ENCODE data around the gene SLC16A12.
A peak's percentile ranks its signal among the peaks of the same experiment; 100 is the strongest.
"Not testable (repeated sequence)": the region's sequence is repeated elsewhere in the genome, so short reads cannot be mapped to it uniquely, and the experiment has no call there.

The SLC16A12 gene

GRCh38 chr10:89468191-89468965 is 67.0 kb downstream of the SLC16A12 start:
- no peak for DNase-seq

GRCh38 chr10:89466599-89467035 is 68.8 kb downstream of the SLC16A12 start:
- DNase-seq, result peak; percentile 20

DNA sequence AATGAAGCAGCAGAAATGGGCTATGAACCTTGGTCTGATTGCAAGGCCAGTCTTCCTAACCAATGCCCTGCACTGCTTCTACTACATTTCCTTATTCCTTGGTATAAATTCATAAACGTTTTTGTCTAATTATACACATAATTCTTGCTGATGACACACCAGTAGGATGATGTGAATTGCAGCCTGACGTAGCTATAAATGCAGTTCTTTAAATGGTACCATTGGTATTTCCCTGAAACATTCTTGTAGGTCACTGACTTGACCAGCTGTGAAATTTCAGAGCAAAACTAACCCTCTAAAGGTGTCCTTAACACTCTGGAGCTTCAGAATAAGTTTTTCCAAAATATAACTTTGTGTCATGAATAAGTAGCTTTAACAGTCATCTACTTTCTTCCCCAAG is 70.2 kb downstream of the SLC16A12 start:
- no peak for DNase-seq

DNA sequence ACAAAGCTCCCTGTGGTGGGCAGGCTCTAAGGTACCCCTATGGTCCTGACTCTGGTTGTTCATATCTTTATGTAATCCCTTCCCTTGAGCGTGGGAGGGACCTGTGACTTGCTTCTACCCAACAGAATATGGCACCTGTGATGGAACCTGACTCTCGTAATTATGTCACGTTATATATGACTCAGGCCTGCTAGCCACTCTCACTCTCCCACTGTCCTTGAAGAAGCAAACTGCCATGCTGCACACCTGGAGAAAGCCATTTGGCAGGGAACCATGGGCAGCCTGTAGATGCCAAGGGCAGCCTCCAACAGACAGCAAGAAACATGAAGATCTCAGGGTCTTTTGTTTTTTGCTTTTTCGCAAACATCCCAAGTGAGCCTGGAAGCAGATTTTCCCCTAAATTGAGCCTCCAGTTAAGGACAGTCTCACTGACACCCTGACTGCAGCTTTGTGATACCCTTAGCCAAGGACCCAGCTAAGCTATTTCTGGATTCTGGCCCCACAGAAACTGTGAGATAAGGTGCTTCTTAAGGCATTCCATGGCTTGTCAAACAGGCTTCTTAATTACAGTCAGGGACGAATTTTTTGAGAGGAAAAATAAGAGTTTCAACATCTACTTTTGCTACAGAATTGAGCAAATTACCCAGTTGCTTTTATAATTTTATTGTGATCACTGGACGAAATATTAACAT is 71.4 kb downstream of the SLC16A12 start:
- DNase-seq, result no peak

DNA sequence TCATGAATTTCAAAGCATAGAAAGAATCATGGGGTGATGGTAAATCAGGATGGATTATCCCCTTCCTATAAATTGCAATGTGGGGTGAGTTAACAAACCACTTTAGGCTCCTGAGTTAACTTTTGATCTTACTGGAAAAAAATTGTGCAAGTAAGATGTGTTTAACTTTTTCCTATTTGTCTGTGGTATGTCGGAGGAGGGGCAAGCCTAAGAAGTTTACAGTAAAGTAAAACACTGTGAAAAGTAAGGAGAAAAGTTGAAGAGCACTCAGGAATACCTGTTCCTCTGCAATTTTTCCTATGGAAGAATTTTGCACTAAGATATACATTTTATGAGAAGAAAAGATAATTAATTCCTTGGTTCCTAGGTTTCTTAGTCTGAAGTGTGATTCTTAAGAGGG is 76.6 kb downstream of the SLC16A12 start:
- DNase-seq, result no peak

DNA sequence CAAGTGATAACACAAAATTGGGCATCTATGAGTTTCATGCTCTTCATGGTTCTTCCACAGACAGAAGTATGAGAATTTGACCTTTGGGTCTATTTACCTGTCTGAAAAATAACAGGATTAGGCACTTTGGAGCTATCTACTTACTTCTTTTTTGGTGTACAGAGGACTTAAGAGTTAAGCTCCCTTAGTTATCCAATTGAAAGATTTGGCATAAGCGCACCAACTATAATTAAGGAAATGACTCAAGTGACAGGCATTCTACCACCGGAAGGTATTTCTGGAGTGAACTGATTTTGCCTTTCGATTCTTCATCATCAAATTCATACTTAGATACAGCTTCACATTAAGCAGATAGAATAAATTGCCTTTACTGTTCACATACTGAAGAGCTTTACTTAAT is 77.1 kb downstream of the SLC16A12 start:
- no peak for DNase-seq

DNA sequence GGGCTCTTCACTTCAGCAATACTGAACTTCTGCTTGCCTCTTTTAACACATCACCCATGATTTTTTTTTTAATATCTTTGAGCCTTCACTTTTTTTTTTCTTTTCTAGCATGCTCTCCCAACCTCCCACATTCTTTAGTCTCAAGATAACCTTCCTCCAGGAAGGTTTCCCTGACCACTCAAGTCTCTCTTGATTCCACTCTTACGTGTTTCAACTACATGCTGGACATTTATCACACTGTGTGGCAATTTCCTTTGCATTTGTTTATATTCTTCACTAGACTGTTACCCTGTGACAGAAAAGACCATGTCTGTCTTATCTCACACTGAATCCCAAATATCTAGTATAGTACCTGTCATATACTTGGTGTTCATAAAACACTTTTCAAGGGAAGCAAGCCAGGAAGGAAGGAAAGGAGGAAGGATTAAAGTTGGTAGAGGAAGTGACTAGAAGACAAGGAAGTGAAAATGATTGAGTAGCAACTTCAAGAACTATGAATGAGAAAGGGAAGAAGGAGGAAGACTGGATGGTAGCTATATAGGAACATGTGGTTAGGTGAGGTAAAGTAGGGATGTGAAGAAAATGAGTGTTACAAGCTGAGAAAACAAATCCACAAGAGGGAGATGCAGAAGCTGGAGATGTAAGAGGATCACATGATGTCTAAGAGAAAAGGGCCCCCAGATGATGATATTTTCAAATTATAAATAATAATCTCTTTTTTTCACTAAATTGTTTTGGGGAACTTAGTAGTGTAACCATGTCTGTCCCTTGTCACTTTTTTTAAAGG is 80.6 kb downstream of the SLC16A12 start:
- no peak for DNase-seq

GRCh38 chr10:89452193-89452592 is 83.2 kb downstream of the SLC16A12 start:
- DNase-seq, result no peak

- DNase-seq, result no peak
Measured at GRCh38 chr10:89450901-89451300, 84.5 kb downstream of the SLC16A12 start.

DNA sequence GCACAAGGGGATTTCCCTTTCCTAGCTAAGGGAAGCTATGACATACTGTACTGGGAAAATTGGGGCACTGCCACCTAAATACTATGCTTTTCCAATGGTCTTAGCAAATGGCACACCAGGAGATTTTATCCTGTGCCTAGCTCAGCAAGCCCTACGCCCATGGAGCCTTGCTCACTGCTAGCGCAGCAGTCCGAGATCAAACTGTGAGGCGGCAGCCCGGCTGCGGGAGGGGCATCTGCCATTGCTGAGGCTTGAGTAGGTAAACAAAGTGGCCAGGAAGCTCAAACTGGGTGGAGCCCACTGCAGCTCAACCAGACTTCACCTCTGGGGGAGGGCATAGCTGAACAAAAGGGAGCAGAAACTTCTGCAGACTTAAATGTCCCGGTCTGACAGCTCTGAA is 90.6 kb downstream of the SLC16A12 start:
- not testable (repeated sequence) for DNase-seq

DNA sequence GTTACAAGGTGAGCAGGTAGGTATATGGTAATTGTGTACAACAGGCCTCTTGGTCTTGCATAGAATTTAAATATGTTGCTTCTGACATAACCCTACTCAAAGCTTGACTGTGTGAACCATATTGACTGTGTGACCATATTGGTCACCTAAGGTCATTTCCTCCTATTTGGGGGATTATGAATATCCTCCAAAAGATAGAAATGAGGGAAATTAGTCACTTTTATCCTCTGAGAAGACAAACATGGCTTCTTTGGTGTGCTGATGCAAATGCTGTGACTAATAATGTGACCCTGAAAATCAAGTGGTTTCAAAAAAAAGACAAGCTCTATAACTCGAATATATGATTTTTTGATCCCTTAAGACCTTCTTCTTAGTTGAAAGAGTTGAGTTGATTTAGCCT is 93.1 kb downstream of the SLC16A12 start:
- no peak for DNase-seq

DNA sequence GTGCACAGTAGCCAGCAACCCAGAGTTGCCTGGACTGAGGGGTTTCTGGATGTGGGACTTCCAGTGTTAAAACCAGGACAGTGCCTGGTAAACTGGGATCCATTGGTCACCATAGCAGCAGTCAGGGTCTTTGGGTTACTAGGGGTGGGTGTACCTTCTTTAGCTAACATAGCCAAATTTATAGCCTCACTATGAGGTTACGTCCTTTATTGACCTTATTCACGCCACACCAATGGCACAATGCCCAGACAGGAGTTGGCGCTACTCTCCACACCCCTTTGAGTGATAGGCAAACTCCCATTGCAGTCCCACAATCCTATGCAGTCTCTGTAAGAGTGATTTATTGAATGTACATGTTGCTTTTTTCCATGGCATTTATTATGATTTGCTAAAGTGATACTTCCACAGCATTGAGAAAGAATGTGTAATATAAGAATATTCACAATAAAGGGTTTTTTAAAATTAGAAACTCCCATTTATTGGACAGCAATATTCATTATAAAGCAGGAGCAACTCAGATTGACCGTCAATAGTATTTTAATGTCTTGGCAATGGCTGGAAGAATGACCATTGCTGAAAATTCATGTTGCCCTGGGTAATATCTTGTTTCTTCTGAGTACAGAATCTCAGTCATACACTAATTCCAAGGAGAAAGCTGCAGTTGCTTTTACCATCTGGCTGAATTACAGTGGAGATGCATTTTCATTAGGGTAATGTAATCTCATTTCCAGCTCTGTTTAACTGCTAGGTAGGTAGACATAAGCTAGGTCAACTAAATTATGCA is 95.0 kb downstream of the SLC16A12 start:
- DNase-seq, result no peak

GRCh38 chr10:89438525-89438924 is 96.9 kb downstream of the SLC16A12 start:
- no peak for DNase-seq

DNA sequence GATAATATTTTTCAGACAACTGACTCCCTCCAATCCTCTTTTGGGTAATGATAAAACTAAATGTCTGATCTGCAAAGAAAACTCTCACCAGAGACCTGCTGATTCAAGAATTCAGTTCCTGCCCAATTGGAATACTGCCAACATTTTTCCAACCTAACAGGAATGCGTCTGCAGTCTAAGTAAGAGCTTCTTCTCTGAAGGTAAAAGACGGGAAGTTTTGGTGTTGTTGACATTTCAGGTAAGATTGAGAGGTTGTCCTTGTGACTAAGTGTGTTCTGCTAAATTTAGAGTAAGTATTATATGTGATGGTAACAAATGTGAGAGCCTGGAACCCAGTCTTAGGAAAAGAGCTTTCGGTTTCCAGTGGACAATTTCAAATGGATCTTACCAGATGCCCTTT is 103.4 kb downstream of the SLC16A12 start:
- no peak for DNase-seq

DNA sequence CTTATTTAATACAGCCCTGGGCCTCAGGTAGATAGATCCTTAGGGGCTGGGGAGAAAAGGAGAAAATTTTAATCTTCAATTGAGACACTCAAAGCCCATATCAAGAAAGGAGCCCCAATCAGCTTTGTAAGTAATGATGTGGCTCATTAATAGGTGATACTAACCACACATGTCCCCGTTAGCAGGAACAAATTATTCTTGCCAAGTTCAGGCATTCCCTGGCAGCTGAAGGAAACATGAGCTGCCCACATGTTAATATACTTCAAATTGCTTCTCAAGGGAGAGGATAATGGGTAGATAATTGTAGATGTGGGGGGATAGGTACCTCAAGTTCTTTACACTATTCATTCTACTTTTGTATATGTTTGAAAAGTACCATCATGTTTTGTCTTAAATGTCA is 106.5 kb downstream of the SLC16A12 start:
- no peak for DNase-seq

DNA sequence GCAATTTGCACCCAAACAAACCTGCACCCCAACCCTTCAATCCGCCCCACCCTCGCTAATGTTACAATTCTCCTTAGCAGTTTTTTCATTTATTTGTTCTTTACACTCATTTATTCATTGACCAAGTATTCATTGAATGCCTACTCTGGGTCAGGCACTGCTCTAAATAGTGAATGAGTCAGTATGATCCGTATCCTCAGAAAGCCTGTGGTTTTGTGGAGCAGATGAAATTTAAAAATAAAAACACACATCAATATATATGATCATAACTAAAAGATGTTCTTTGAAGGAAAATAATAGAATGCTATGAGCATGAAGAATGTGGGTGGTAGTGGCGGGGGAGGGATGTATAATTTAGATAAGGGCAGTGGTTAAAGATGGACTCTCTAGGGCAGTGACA is 107.8 kb downstream of the SLC16A12 start:
- DNase-seq, result no peak

DNA sequence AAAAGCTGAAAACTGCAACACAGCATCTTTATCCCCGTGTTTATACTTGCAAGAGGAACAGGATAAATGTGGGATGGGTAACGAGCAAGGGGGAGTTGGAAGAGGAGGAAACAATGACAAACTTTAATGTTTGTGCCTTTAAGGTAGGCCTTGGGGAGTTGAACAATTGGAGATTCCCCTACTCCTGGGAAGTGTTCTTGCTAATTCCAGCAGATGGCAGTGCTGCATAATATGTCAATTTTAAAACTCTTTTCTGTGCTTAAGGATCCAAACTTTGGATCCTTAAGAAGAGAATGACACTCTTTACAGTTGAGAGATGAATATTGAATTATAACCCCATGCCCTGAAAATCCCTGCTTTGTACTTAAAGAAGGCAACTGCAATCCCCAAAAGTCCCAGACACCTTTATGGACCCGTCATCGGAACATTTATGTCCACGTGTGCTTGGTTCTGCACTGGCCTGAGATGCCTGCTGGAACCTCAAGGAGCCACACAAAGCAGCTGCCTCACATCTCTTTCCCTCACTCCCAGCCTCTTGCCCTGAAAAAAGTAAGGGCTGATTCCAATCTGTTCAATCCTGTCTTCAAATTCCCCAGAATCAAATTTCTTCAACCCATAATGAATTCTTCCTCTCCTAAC is 109.0 kb downstream of the SLC16A12 start:
- peak; percentile 11 for DNase-seq

DNA sequence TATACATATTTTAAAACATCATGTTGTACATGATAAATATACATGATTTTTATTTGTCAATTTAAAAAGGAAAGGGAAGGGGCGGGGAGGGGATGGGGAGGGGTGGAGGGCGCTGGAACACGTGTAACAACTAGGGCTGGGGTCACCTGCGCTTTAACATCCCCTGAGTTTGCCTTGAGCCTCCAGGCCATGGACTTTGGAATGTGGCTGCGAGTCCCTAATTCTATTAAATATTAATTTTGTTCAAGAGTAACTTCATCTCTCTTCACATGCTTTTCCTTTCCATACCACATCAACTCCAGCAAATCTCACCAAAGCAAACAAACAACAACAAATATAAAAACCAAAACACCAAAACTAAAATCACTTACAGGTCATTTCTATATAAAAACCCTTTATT is 110.4 kb downstream of the SLC16A12 start:
- no peak for DNase-seq

DNA sequence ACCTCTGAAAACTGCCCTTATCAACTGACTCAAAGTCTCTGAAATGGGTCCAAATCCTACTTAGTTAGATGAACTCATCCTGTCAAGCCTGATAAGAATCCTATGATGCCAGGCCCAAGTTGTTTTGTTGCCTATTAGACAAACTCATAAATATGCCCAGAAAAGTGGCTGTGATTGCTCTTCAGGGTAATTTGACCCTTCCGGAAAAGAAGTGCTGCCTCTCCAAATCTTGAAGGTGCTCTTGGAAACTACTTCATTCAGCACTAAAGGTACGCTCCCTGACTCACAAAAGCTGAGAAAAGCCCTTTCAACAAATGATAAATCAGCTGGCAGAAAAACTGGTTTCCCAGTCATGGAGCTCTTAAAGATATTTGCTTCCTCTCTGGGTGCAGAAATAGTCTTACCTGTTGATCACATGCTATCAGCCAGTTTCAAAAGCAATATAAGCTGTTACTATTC is 114.3 kb downstream of the SLC16A12 start:
- no peak for DNase-seq

GRCh38 chr10:89419548-89419947 is 115.8 kb downstream of the SLC16A12 start:
- DNase-seq, result no peak

DNA sequence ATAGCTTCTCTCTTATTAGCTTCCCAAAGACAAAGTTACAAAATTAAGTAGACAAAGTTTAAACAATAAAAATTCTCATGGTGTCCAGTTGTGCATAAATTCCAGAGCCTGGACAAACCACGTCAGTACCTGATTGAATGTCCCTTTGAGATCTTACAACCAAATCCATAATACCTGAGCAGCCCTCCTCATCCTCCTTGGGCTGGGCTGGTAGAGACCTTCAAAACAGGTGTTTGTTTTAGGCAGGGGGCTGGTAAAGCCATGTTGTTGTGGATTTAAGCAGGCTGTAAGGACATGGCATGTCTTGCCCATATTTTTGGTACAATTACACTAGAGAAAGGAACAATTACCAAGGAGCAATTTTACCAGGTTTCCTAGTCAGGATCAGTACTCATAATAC is 118.9 kb downstream of the SLC16A12 start:
- no peak for DNase-seq
